Mesothelial cell of epicardium (in vitro differentiated cells): ENCODE results near the gene THBD. TPM values are rescaled to one million over a fixed set of nuclear protein-coding genes. Genes with fewer than 3 reads are reported as not detected.

Experiments used
- DNase-seq, 2 experiments: peaks; one replicate each; pipeline ENCODE4 v3.0.0; 2021; ENCODE audit warnings: low spot score in 2 of 2; ENCODE audit not compliant: unreplicated experiment in 2 of 2
- H3K27ac Mint-ChIP-seq: 2 replicates; pipeline ENCODE4 v1.8.0; 2021; ENCODE audit warnings: mixed read lengths
- H3K27me3 Mint-ChIP-seq: 2 replicates; pipeline ENCODE4 v1.8.0; 2021; ENCODE audit warnings: low read depth, mixed read lengths
- H3K36me3 Mint-ChIP-seq: 2 replicates; pipeline ENCODE4 v1.8.0; 2021; ENCODE audit warnings: mixed read lengths
- H3K4me1 Mint-ChIP-seq: 2 replicates; pipeline ENCODE4 v1.8.0; 2021; ENCODE audit warnings: mixed read lengths
- H3K4me3 Mint-ChIP-seq: 2 replicates; pipeline ENCODE4 v1.8.0; 2021; ENCODE audit warnings: mild to moderate bottlenecking, moderate library complexity, mixed read lengths
- H3K9me3 Mint-ChIP-seq: 2 replicates; pipeline ENCODE4 v1.8.0; 2021; ENCODE audit warnings: mixed read lengths
- total RNA-seq: library from RNA; stranded (reverse); gene quantifications from 3 replicates; pipeline ENCODE4 v1.2.1, GENCODE V29; 2021
- TF ChIP-seq, protein P1 (sequence below): fragments of 200-600 bp; sonication (generic); IDR thresholded peaks from one replicate; pipeline ENCODE4 v1.5.0; 2021; ENCODE audit warnings: antibody characterized with exemption; ENCODE audit not compliant: unreplicated experiment

THBD gene
- total RNA-seq, 1 donor from 2014 or later: 0.85 TPM

DNA sequence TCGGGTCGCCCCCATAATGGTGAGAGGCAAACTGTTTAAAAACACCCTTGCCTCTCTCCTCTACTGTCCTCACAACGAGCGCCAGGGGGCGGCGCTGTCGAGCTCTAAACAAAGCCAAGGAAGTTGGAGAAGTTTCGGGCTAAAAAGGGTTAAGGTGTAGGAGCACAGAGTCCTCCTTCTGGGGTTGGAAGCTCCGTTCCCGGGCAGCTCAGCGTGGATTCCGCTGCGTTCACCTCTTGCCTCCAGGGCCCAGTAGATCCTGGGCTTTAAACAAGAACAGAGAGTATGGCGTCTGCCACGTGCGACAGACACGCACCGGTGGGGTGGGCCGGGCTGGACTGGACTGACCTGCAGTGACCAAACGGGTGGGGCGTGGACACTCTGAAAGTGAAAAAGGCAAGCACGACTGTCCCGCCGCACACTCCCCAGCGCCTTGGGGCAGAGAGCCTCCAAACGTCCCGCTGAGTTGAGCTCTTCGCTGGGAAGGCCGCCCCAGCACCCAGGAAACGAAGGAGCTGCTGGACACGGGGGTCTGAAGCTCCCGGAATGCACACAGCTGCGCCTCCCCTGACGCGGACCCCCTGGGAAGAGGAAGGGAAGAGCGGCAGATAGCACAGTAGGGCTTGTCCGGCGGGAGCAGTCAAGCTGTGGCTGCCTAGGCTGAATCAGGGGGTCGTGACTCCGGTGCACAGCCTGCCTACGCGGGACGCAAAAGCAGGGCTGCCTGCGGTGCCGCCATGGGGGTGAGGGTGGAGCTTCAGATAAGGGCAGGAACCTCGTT is 1.6 kb upstream of the THBD start:
- TF ChIP-seq, protein P1, sequence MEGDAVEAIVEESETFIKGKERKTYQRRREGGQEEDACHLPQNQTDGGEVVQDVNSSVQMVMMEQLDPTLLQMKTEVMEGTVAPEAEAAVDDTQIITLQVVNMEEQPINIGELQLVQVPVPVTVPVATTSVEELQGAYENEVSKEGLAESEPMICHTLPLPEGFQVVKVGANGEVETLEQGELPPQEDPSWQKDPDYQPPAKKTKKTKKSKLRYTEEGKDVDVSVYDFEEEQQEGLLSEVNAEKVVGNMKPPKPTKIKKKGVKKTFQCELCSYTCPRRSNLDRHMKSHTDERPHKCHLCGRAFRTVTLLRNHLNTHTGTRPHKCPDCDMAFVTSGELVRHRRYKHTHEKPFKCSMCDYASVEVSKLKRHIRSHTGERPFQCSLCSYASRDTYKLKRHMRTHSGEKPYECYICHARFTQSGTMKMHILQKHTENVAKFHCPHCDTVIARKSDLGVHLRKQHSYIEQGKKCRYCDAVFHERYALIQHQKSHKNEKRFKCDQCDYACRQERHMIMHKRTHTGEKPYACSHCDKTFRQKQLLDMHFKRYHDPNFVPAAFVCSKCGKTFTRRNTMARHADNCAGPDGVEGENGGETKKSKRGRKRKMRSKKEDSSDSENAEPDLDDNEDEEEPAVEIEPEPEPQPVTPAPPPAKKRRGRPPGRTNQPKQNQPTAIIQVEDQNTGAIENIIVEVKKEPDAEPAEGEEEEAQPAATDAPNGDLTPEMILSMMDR: peak; percentile 79
- Mint-ChIP-seq H3K9me3 (no peaks in the 10 kb centered on the region), H3K27me3 (peaks cover 81% of the 10 kb centered on the region), H3K4me1 (peaks cover 18% of the 10 kb centered on the region), H3K4me3 (peak overlapping the region; percentile 81), H3K27ac (peak overlapping the region; percentile 50), H3K36me3 (no peaks in the 10 kb centered on the region)
- peak in 1 of 2 experiments; percentile 89 for DNase-seq

DNA sequence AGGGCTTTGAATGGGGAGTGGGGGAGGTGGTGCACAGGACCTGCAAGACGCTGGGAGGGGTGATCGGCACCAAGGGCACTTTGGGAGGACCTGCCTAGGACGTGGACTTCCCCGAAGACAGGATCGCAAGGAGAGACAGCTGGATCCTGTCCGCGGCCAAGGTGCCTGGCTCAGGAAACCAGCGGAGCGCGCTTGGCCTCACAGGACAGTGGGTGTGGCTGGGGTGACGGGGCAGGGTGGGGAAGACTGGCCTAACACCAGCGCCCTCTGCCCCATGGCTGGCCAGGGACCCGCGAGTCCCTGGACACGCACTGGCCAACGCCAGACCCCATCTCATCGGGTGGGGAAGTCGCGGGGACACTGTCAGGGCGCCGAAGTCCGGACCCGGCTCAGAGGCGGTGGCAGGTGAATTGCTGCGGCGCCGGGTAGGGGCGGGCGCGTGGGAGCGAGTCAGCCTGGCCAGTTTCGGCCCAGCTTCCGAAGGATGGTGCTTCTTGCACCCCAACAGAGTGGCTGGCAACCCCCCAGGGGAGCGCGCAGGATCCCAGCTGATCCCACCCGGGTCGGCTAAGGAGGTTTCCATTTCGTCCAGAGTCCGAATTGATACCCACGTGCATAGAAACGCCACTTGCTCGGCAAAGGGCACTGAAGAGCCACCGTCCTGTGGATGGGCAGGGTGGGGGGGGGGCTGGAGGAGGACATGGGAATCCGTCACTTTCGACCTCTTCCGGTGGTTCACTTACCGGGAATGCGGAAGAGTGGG is 785 bp upstream of the THBD start:
- Mint-ChIP-seq H3K4me3 (peak overlapping the region; percentile 81), H3K27ac (peak overlapping the region; percentile 50), H3K9me3 (no peaks in the 10 kb centered on the region), H3K27me3 (peaks cover 82% of the 10 kb centered on the region), H3K4me1 (peaks cover 18% of the 10 kb centered on the region), H3K36me3 (no peaks in the 10 kb centered on the region)
- TF ChIP-seq, protein P1: no peak
- peak in 1 of 2 experiments; percentile 47 for DNase-seq

DNA sequence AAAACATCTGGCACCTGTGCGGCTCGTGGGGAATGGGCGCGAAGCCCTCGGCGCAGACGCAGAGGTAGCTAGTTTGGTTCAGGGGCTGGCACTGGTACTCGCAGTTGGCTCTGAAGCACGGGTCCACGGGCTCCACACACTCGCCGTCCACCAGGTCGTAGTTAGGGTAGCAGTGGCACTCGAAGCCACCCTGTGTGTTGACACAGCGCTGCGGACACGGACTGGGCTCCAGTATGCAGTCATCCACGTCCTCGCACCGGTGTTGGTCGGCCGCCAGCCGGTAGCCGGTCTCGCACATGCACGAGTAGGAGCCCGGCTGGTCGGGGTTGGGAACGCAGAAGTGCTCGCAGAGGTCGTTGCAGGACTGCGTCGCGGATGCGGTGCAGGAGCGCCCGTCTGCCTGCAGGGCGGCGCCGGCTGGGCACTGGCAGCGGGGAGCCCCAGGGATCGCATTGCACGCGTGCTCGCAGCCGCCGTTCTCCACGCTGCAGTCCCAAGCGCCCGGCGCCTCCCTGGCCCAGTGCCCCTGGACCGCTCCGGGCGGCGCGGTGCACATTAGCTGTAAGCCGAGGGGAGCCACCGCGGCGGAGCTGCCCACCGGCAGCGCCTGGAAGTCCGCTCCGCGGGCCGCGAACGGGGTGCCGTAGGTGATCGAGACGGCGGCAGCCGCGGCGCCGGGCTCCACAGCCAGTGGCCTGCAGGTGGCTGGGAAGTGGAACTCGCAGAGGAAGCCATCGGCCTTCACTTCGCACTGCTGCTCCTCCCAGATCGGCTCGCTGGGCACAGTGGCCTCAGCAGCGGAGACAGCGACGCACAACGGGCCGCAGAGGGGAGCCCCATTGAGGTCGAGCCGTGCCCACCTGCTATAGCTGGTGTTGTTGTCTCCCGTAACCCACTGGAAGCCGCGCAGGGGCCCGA is 930 bp downstream of the THBD start:
- Mint-ChIP-seq H3K27me3 (peaks cover 91% of the 10 kb centered on the region), H3K9me3 (no peaks in the 10 kb centered on the region), H3K4me3 (peak overlapping the region; percentile 81), H3K4me1 (peaks cover 18% of the 10 kb centered on the region), H3K36me3 (no peaks in the 10 kb centered on the region), H3K27ac (no peak overlapping the region)
- TF ChIP-seq, protein P1: peak; percentile 37
- DNase-seq: peak in 1 of 2 experiments; percentile 52

DNA sequence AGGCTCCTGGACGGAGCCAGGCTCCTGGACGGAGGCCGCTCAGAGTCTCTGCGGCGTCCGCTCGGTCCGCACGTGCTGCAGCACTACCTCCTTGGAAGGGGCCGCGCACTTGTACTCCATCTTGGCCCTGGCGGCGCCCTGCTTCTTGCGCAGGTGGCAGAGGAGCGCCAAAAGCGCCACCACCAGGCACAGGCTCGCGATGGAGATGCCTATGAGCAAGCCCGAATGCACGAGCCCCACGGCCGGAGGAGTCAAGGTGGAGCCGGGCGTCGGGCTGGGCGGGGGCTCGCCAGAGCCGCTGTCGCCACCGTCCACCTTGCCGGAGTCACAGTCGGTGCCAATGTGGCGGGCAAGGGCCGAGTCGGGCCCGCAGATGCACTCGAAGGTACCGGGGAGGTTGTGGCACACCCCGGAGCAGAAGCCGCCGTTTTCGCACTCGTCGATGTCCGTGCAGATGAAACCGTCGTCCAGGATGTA is 1.7 kb downstream of the THBD start:
- Mint-ChIP-seq H3K27me3 (peaks cover 91% of the 10 kb centered on the region), H3K36me3 (no peaks in the 10 kb centered on the region), H3K4me1 (peaks cover 18% of the 10 kb centered on the region), H3K9me3 (no peaks in the 10 kb centered on the region), H3K27ac (no peak overlapping the region), H3K4me3 (no peak overlapping the region)
- DNase-seq: no peak
- TF ChIP-seq, protein P1: no peak
